Stimulated activated CD8-positive, alpha-beta memory T cell treated with anti-CD3 and anti-CD28 coated beads, Interleukin-2, amount 100 ng/mL, for 1 hour (primary cell): Measurements from ENCODE around the gene TCTA.

Source experiments
- DNase-seq, 2 donors: peaks; one replicate each; pipeline ENCODE4 v3.0.0-alpha.2; 2020; ENCODE audit warnings: low read depth in 2 of 2

Gene TCTA

GRCh38 chr3:49460956-49461355 lies 48.7 kb downstream of the TCTA start:
- DNase-seq: no peak

- DNase-seq: no peak
Measured at GRCh38 chr3:49461443-49462171, 49.4 kb downstream of the TCTA start.

DNA sequence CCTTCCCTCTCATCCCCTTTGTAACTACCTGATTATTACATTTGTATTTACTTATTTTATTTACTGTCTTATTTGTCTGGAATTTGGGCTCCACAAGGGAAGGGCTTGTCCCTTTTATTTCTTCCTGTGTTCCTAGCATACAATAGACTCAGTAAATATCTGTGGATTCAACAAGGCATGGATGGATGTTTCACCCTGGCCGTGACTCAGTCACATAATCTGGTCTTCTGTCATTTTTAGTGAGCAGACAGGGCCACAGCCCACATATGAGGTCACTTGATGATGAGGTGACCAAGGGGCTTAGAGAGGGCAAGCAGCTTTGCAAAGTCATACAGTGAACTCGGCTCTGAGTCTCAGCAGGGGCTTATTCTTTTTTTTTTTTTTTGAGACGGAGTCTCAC lies 50.0 kb downstream of the TCTA start:
- no peak for DNase-seq

DNA sequence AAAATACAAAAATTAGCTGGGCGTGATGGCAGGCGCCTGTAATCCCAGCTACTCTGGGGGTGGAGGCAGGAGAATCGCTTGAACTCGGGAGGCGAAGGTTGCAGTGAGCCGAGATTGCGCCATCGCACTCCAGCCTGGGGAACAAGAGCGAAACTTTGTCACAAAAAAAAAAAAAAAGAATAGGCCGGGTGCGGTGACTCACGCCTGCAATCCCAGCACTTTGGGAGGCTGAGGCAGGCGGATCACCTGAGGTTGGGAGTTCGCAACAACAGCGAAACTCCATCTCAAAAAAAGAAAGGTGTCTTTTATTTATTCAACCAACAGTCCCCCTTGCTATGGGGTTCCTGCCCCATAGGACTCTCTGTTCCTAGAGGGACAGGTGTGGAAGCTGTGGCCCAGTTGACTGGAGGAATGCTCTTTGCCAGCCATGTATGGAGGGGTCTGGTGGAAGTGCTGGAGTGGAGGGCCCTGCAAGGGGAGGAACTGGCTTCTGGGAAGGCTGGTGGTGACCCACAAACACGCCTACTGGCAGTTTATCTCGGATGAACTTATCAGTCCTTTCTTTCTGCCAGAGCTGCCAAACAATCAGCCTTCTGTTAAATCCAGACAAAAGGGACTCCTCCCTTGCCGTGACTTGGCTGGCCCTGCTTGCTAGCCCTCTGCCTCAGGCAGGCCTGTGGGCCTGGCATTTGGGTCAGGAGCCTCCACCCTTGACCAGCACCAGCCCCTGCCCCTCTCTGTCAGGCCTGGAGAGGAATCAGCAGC lies 53.2 kb downstream of the TCTA start:
- no peak for DNase-seq
